Adrenal gland (tissue), 5 donors: Measurements from ENCODE around the gene CELF6.

Experiments used
- POLR2A ChIP-seq, 2 donors: fragments of 450-650 bp; IDR thresholded peaks; one replicate each; pipeline ENCODE4 v1.6.1; 2017; ENCODE audit warnings: antibody characterized with exemption in 2 of 2, mild to moderate bottlenecking in 2 of 2, moderate library complexity in 1 of 2
- TF ChIP-seq, protein P1 (sequence below), 6 experiments: fragments of 450-650 bp in 4 of 6; fragments of 200-600 bp in 2 of 6; sonication (generic) in 1 of 6; IDR thresholded peaks; 1 replicate in 5 of 6; 2 replicates in 1 of 6; pipeline versions ENCODE4 v1.5.1 to v1.8.0; 2016 to 2021; ENCODE audit warnings: antibody characterized with exemption in 6 of 6, mild to moderate bottlenecking in 2 of 6, moderate library complexity in 1 of 6
- donor health status: DM: no; HTN: no; CAD: no.

DNA sequence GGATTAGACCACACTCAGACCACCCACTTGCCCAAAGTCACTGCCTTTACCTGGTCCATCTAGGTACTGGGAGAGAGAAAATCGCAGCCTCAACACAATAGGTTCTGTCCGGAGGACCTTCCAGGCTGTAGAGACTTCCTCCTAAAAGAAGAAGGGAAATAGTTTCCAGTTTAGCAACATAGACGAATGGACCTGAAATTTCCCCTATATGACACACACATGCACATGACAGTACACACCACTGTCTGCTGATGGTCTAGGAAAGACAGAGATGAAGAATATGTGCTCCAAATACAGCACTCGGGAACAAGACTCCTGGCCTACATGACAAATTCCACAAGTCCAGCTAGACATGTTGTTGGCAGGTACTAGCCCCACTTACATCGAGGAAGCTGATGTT, 54.9 kb downstream of the CELF6 start:
- TF ChIP-seq, protein P1, sequence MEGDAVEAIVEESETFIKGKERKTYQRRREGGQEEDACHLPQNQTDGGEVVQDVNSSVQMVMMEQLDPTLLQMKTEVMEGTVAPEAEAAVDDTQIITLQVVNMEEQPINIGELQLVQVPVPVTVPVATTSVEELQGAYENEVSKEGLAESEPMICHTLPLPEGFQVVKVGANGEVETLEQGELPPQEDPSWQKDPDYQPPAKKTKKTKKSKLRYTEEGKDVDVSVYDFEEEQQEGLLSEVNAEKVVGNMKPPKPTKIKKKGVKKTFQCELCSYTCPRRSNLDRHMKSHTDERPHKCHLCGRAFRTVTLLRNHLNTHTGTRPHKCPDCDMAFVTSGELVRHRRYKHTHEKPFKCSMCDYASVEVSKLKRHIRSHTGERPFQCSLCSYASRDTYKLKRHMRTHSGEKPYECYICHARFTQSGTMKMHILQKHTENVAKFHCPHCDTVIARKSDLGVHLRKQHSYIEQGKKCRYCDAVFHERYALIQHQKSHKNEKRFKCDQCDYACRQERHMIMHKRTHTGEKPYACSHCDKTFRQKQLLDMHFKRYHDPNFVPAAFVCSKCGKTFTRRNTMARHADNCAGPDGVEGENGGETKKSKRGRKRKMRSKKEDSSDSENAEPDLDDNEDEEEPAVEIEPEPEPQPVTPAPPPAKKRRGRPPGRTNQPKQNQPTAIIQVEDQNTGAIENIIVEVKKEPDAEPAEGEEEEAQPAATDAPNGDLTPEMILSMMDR (IDR thresholded peaks at IDR 0.05): no peak
- TF ChIP-seq POLR2A (IDR thresholded peaks at IDR 0.05): no peak
